M059J (cell line): ENCODE measurements around the gene CLEC4C. TPM values are rescaled to one million over a fixed set of nuclear protein-coding genes. Genes with fewer than 3 reads are reported as not detected.
"Not testable (repeated sequence)": the region's sequence is repeated elsewhere in the genome, so short reads cannot be mapped to it uniquely, and the experiment has no call there.

ENCODE experiments used
- DNase-seq: peaks from one replicate; pipeline ENCODE4 v3.0.0-alpha.2; 2012; ENCODE audit warnings: low read depth
- total RNA-seq: library from RNA; depleted of rRNA; stranded (reverse); fragments of >200 nt; shearing (Covaris generic); gene quantifications from 2 replicates; pipeline ENCODE4 v1.2.3, GENCODE V29; 2014; rRNA removed

CLEC4C gene
- not detected in 2 replicates for total RNA-seq

GRCh38 chr12:7747246-7747645 is at the start of gene CLEC4C:
Gene CLEC4C, minus strand, starts transcription at chr12:7747375. Its CDS starts 27 bp downstream, at chr12:7747348.
- no peak for DNase-seq

GRCh38 chr12:7793211-7793610 is 46.0 kb upstream of the CLEC4C start:
- DNase-seq: no peak

GRCh38 chr12:7788884-7789528 is 41.8 kb upstream of the CLEC4C start, which contains the start of gene NANOG:
Gene NANOG, plus strand, starts transcription at chr12:7789402. Its CDS starts 213 bp downstream, at chr12:7789615.
- DNase-seq: not testable (repeated sequence)

GRCh38 chr12:7788294-7788660 is 41.1 kb upstream of the CLEC4C start:
- DNase-seq: no peak

- no peak for DNase-seq
Measured at GRCh38 chr12:7787574-7788293, 40.6 kb upstream of the CLEC4C start.

- no peak for DNase-seq
Measured at GRCh38 chr12:7784701-7785100, 37.5 kb upstream of the CLEC4C start.

- DNase-seq: not testable (repeated sequence)
Measured at GRCh38 chr12:7783433-7783832, 36.3 kb upstream of the CLEC4C start.

- no peak for DNase-seq
Measured at GRCh38 chr12:7782055-7782454, 34.9 kb upstream of the CLEC4C start.

- no peak for DNase-seq
Measured at GRCh38 chr12:7781274-7781673, 34.1 kb upstream of the CLEC4C start.

- DNase-seq: no peak
Measured at GRCh38 chr12:7769999-7770398, 22.8 kb upstream of the CLEC4C start.

GRCh38 chr12:7758766-7759140 is 11.6 kb upstream of the CLEC4C start:
- no peak for DNase-seq

- no peak for DNase-seq
Measured at GRCh38 chr12:7756993-7757392, 9.8 kb upstream of the CLEC4C start.

GRCh38 chr12:7755668-7756067 is 8.5 kb upstream of the CLEC4C start:
- DNase-seq: not testable (repeated sequence)

GRCh38 chr12:7751941-7752922 is 5.1 kb upstream of the CLEC4C start:
- not testable (repeated sequence) for DNase-seq

GRCh38 chr12:7751394-7751793 is 4.2 kb upstream of the CLEC4C start:
- no peak for DNase-seq

GRCh38 chr12:7750350-7750749 is 3.2 kb upstream of the CLEC4C start:
- DNase-seq: no peak

- no peak for DNase-seq
Measured at GRCh38 chr12:7749442-7749841, 2.3 kb upstream of the CLEC4C start.

GRCh38 chr12:7748852-7749251 is 1.7 kb upstream of the CLEC4C start:
- DNase-seq: no peak

- no peak for DNase-seq
Measured at GRCh38 chr12:7732993-7733392, 14.2 kb downstream of the CLEC4C start.

GRCh38 chr12:7731486-7731885 is 15.7 kb downstream of the CLEC4C start:
- DNase-seq: no peak

GRCh38 chr12:7730984-7731383 is 16.2 kb downstream of the CLEC4C start:
- not testable (repeated sequence) for DNase-seq

GRCh38 chr12:7729746-7730145 is 17.4 kb downstream of the CLEC4C start:
- DNase-seq: no peak
